Ectodermal cell (in vitro differentiated cells): Measurements from ENCODE around the gene HIVEP3.

Source experiments
- H3K27ac ChIP-seq: 2 replicates; pipeline ENCODE4 v1.7.0; 2013; ENCODE audit warnings: mild to moderate bottlenecking, low read depth, low read length; ENCODE audit not compliant: insufficient read depth, poor library complexity, severe bottlenecking
- H3K27me3 ChIP-seq: 2 replicates; pipeline ENCODE4 v1.7.0; 2013; ENCODE audit warnings: mild to moderate bottlenecking, low read length; ENCODE audit not compliant: insufficient read depth, control insufficient read depth, poor library complexity, severe bottlenecking
- H3K36me3 ChIP-seq: one replicate; pipeline ENCODE4 v1.7.0; 2013; ENCODE audit warnings: low read length; ENCODE audit not compliant: control insufficient read depth, insufficient read depth
- H3K4me1 ChIP-seq: one replicate; pipeline ENCODE4 v1.7.0; 2013; ENCODE audit warnings: low read length; ENCODE audit not compliant: control insufficient read depth, insufficient read depth
- H3K4me3 ChIP-seq: 2 replicates; pipeline ENCODE4 v1.7.0; 2013; ENCODE audit warnings: low read depth, low read length, control low read depth; ENCODE audit not compliant: insufficient read depth
- H3K9me3 ChIP-seq: 2 replicates; pipeline ENCODE4 v1.7.0; 2013; ENCODE audit warnings: mild to moderate bottlenecking, low read length, moderate library complexity; ENCODE audit not compliant: control insufficient read depth
- WGBS, 2 experiments: methylation state at CpG; one replicate each; pipeline ENCODE4 v1.1.7; 2013; ENCODE audit warnings: missing lambda C conversion rate in 2 of 2; 5-methylcytosine and 5-hydroxymethylcytosine counted together

Gene HIVEP3

DNA sequence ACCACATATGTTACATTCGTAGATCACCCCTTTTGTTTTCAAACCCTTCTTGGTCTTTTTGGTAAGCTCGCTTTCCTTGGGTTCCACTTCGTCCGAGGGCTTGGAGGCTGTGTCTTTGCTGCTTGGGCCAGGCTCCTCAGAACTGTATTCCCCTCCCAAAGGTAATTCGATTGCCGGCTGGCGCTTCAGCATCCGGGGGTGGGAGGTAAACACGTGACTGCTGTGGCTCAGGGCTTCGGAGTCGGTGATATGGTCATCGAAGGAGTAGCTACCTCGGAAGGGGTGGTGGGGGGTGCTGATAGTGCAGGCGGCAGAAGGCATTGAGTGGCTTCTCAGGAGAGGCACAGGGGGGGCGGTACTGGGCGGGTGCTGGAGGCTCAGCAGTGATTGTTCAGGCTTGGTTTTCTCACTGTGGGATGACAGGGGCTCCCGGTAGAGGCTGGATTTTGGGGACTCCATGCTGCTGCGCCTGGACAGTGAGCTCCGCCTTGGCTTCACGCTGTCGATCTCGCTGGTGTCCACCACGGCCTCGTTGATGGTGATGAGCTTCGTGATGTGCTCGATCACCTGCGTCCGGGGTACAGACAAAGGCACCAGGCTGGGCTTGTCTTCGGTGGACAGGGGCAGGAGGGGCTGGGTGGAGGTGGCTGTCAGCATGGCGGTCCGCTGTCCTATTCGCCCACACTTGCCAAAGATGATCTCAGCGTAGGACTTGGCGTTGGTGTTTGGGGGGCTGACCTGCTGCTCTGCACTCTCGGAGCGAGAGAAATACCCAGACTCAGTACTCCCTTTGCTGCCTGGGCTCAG, 335.7 kb downstream of the HIVEP3 start:
- H3K27ac ChIP-seq = no peak overlapping the region
- no peaks in the 10 kb centered on the region for H3K4me1 ChIP-seq
- H3K27me3 ChIP-seq = no peaks in the 10 kb centered on the region
- H3K4me3 ChIP-seq = no peak overlapping the region
- WGBS, 2 experiments = 90 to 91% methylated on average over 36 of the region's 36 CpGs
- no peaks in the 10 kb centered on the region for H3K9me3 ChIP-seq
- no peaks in the 10 kb centered on the region for H3K36me3 ChIP-seq

DNA sequence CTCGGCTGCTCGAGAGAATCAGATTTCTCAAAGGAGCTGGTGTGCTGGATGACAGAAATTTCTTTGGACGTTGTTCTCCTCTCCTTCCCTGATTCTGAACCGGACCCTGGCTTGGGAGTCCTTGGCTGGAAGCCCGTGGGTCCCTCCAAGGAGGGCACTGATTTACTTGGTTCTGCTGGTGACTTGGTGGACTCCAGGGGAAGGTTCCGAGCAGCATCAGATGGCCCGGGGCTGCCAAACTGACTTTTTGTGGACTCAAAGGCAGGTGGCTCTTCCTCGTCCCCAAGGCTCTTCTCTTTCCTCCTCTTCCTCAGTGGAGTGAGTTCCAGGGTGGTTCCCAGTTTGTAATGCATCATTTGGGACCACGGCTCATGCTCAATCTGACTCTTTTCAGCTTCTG, 336.4 kb downstream of the HIVEP3 start:
- WGBS, 2 experiments = 91 to 95% methylated on average over 9 of the region's 9 CpGs
- no peaks in the 10 kb centered on the region for H3K4me1 ChIP-seq
- no peaks in the 10 kb centered on the region for H3K27me3 ChIP-seq
- H3K4me3 ChIP-seq = no peak overlapping the region
- H3K9me3 ChIP-seq = no peaks in the 10 kb centered on the region
- H3K36me3 ChIP-seq = no peaks in the 10 kb centered on the region
- no peak overlapping the region for H3K27ac ChIP-seq

DNA sequence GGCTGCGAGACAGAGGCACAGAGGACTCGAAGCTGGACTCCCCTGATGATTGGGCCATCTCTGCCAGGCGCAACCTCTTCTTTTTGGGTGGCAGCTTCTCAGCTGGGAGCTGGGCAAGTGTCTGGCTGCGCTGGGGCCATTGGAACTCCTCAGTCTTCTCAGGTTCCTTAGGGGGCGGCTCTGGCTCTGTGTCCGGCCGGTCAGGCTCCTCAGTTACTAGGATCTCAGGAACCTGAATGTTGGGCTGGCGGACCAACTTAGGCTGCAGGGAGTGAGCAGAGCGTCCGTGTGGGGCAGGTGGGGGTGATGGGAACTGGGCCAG, 336.8 kb downstream of the HIVEP3 start:
- 95% methylated on average over 10 of the region's 10 CpGs for WGBS, 2 experiments
- no peak overlapping the region for H3K4me3 ChIP-seq
- no peaks in the 10 kb centered on the region for H3K27me3 ChIP-seq
- H3K27ac ChIP-seq = no peak overlapping the region
- no peaks in the 10 kb centered on the region for H3K36me3 ChIP-seq
- no peaks in the 10 kb centered on the region for H3K4me1 ChIP-seq
- H3K9me3 ChIP-seq = no peaks in the 10 kb centered on the region

DNA sequence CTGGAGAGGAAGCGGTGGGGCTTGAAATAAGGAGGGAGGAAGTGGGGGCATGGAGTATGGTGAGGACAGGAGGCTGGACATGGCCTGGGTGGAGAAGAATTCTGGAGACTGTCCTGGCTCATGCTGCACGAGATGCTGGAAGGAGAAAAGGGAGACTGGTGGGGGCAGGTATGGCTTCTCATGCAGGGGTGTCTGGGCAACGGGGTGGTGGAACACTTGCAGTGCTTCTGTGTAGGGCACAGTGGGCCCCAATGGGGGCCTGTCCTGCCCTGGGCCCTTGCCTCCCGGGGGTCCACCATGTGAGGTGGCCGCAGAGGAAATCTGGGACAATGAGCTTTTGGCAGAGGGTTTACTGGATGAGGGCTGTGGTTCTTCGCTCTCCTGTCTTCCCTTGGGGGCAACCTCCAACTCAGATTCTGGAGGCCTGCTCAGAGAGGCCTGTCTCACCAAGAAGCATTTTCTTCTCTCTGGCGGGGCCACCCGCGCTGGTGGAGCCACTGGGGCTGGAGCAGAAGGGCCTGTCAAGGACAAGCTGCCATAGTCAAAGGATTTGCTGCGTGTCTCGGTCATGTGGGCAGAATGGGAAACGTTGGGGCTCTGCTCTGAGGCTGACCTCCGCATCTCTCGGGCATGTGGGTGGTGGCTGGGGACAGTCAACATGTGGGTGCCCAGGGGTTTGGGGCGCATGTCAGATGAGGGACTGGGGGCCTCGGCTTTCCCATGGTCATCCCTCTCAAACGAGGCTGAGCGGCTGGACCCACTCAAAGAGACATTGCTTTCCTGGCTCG, 337.3 kb downstream of the HIVEP3 start:
- Histone ChIP-seq H3K4me3 (no peak overlapping the region), H3K27ac (no peak overlapping the region), H3K4me1 (no peaks in the 10 kb centered on the region), H3K9me3 (no peaks in the 10 kb centered on the region), H3K27me3 (no peaks in the 10 kb centered on the region), H3K36me3 (no peaks in the 10 kb centered on the region)
- 94 to 95% methylated on average over 19 of the region's 19 CpGs for WGBS, 2 experiments

DNA sequence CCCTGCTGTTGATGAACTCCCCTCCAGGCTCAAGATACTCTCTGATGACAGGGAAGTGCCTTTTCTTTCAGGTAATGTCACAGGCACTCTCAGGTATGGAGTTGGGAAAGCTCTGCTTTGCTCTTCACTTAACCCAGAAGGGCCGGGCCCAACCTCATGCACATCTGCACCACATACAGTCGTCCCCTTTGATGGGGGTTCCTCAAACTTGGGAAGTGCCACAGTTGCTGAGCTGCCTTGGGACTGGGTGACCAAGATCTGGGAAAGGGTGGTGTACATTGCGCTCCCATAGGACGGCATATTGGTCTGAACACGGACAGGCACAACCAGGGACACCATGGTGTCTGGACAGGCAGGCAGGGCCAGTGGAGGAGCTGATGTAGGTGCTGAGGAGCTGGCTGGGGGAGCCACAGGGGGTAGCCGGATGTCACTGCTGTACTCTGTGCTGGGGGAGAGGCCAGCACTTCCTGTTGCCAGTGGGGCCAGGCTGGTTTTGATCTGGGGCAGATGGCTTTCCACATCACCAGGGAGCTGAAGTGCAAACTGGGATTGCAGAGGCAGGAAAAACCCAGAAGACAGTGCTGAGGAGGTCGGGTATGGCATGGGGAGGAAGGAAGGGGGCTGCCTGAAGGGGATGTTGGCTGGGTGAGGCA, 338.1 kb downstream of the HIVEP3 start:
- Histone ChIP-seq H3K4me3 (no peak overlapping the region), H3K27ac (no peak overlapping the region), H3K9me3 (no peaks in the 10 kb centered on the region), H3K4me1 (no peaks in the 10 kb centered on the region), H3K27me3 (no peaks in the 10 kb centered on the region), H3K36me3 (no peaks in the 10 kb centered on the region)
- WGBS, 2 experiments = 91 to 92% methylated on average over 7 of the region's 7 CpGs

DNA sequence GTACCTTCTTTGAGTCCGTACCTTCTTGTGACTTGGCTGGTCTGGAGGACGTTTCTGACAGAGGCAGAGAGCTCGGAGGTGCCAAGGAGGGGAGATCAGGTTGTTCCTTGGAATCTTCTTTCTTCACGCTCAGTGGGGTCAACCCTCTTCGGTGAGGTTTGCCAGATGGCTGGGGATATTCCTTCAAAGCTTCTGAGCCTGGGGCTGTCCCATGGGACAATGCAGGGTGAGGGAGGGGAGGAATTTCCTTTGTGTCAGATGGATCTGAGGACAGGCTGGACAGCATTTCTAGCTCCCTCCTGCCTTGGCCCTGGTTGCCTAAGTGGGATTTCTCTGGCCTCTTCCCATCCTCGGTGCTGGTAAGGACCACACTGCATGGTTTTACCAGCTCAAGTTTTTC, 338.7 kb downstream of the HIVEP3 start:
- Histone ChIP-seq H3K9me3 (no peaks in the 10 kb centered on the region), H3K27me3 (no peaks in the 10 kb centered on the region), H3K36me3 (no peaks in the 10 kb centered on the region), H3K4me1 (no peaks in the 10 kb centered on the region), H3K27ac (no peak overlapping the region), H3K4me3 (no peak overlapping the region)
- 88 to 90% methylated on average over 6 of the region's 6 CpGs for WGBS, 2 experiments

DNA sequence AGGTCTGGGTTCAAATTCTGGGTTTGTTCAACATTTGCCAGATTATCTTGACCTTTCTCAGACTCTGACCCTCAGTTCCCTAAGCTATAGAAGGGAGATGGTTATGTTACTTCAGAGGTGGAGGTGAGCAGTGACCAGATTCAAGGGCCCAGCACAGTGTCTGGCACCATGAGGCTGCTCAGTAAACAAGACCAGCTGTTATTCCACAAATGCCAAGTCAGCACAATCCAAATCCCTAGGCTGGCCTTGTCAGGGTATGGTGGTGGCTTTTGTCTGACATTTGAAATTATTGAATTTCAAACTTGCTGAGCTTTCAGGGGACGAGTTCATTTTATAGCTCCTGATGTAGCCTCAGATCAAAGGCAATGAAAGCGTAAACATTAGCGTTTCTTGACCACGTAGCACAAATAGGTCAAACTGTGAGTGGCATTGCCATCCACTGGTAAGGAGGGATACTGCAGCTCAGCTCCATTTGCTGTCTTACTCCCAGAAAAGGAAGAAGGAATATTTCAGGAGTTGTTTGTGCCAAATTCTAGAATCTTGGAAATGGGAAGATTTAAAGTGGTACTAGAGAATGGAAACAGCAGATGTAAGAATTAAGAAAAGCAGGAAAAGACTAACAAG, 339.9 kb downstream of the HIVEP3 start:
- Histone ChIP-seq H3K4me1 (no peaks in the 10 kb centered on the region), H3K4me3 (no peak overlapping the region), H3K9me3 (no peaks in the 10 kb centered on the region), H3K36me3 (no peaks in the 10 kb centered on the region), H3K27ac (no peak overlapping the region), H3K27me3 (no peaks in the 10 kb centered on the region)
- WGBS, 2 experiments = 46 to 49% methylated on average over 4 of the region's 4 CpGs

DNA sequence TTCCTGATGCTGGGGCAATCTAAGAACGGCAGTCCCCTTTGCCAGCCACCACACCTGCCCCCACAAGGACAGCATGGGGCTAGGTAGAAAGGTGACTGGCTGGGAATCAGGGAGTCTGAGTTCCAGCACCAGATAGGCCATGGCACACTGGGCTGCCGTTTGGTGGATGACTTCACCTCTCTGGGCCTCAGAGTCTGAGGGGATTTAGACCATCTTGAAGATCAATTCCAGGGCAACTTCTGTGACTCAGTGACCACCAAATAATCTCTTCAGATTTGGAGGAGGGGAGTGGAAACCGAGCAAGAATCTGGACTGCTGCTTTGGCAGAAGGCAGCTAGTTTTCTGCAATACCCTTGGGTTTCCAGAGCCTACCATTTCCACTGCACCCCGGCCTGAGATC, 342.1 kb downstream of the HIVEP3 start:
- no peaks in the 10 kb centered on the region for H3K36me3 ChIP-seq
- no peak overlapping the region for H3K27ac ChIP-seq
- WGBS, 2 experiments = 71 to 78% methylated on average over 4 of the region's 4 CpGs
- H3K27me3 ChIP-seq = no peaks in the 10 kb centered on the region
- no peaks in the 10 kb centered on the region for H3K9me3 ChIP-seq
- no peaks in the 10 kb centered on the region for H3K4me1 ChIP-seq
- no peak overlapping the region for H3K4me3 ChIP-seq

DNA sequence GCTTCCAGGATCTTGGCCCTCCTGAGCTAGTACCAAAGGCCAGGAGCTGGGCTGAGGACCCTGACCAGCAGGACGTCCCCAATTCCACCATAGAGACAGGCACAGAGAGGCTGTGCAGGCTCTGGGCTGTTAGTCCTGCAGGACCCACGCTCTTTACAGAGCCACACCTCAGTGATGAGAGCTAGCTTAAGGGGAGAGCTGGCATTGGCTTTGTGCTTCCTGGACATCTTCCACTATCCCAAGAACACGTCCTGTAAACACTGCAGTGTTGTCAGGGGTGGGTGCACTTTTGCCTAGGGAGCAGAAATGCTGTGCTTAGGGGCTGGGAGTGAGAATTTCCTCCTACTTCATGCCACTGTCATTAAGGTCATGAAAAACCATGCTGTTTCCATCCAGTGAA, 342.5 kb downstream of the HIVEP3 start:
- H3K9me3 ChIP-seq = no peaks in the 10 kb centered on the region
- no peaks in the 10 kb centered on the region for H3K27me3 ChIP-seq
- no peak overlapping the region for H3K4me3 ChIP-seq
- no peaks in the 10 kb centered on the region for H3K4me1 ChIP-seq
- WGBS, 2 experiments = 82 to 88% methylated on average over 3 of the region's 3 CpGs
- no peak overlapping the region for H3K27ac ChIP-seq
- H3K36me3 ChIP-seq = no peaks in the 10 kb centered on the region

DNA sequence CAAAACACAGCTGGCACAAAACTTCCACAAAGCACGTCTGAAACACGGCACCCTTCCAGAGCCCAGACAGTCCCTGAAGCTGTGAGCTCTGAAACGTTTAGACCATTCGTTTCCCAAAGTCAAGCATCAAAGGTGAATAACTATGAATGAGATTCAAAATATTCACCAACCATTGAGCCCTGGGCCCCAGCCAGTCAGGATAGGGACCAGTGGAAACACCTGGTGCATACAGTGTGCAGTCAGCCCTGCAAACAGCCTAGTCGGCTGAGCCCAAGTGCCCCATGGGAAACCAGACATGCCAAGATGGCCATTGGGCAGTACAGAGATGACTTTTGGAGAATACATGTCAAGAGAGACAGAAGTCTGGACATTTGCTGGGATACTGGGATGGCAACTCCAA, 343.9 kb downstream of the HIVEP3 start:
- no peaks in the 10 kb centered on the region for H3K36me3 ChIP-seq
- no peaks in the 10 kb centered on the region for H3K27me3 ChIP-seq
- H3K27ac ChIP-seq = no peak overlapping the region
- H3K4me1 ChIP-seq = no peaks in the 10 kb centered on the region
- H3K9me3 ChIP-seq = no peaks in the 10 kb centered on the region
- 85 to 86% methylated on average over 5 of the region's 5 CpGs for WGBS, 2 experiments
- no peak overlapping the region for H3K4me3 ChIP-seq
